HEK293 (cell line): ENCODE data around the gene RNMT.
A peak's percentile ranks its signal among the peaks of the same experiment; 100 is the strongest.

Source experiments
- CTCF ChIA-PET: fragments of 350-600 bp; formaldehyde crosslinking; extraction: SDS; loops from one replicate; lab custom pipeline; 2021; ENCODE audit warnings: antibody characterized with exemption; lab: Yijun Ruan, JAX
- POLR2A ChIA-PET: fragments of 300-600 bp; formaldehyde crosslinking; extraction: SDS; loops from one replicate; lab custom pipeline; 2020; ENCODE audit warnings: antibody characterized with exemption, inconsistent platforms; lab: Yijun Ruan, JAX
- H3K27ac ChIP-seq: fragments of 200-500 bp; sonication (Bioruptor generic); 2 replicates; pipeline ENCODE4 v1.5.1; 2014; ENCODE audit warnings: low read depth, low read length, control low read depth, inconsistent platforms; ENCODE audit errors: extremely low read depth
- H3K36me3 ChIP-seq, 2 experiments: fragments of 200-500 bp in 1 of 2; sonication (Bioruptor generic) in 1 of 2; 1 replicate in 1 of 2; 2 replicates in 1 of 2; pipeline ENCODE4 v1.5.1; 2014 to 2017; ENCODE audit warnings: inconsistent platforms in 2 of 2, low read length in 2 of 2; ENCODE audit not compliant: control insufficient read depth in 2 of 2, insufficient read depth in 1 of 2
- H3K4me1 ChIP-seq: fragments of 200-500 bp; sonication (Bioruptor generic); 2 replicates; pipeline ENCODE4 v1.5.1; 2014; ENCODE audit warnings: mild to moderate bottlenecking, low read length, inconsistent platforms; ENCODE audit not compliant: control insufficient read depth, insufficient read depth
- H3K4me3 ChIP-seq: 2 replicates; pipeline ENCODE4 v1.5.1; 2011; ENCODE audit warnings: low read depth, mild to moderate bottlenecking, control low read depth, low read length, moderate library complexity
- H3K9me3 ChIP-seq: fragments of 200-500 bp; sonication (Bioruptor generic); 2 replicates; pipeline ENCODE4 v1.5.1; 2014; ENCODE audit warnings: low read depth, low read length, inconsistent platforms; ENCODE audit not compliant: control insufficient read depth, insufficient read depth
- EGR2 ChIP-seq: fragments of 450-650 bp; formaldehyde crosslinking; IDR thresholded peaks from 2 replicates; pipeline ENCODE4 v1.5.1; 2016; ENCODE audit warnings: low read depth, missing biosample characterization, missing genetic modification characterization
- GLI4 ChIP-seq: fragments of 450-650 bp; formaldehyde crosslinking; IDR thresholded peaks from 2 replicates; pipeline ENCODE4 v1.5.1; 2016; ENCODE audit warnings: missing biosample characterization, missing genetic modification characterization
- HIC1 ChIP-seq: fragments of 450-650 bp; formaldehyde crosslinking; IDR thresholded peaks from 2 replicates; pipeline ENCODE4 v1.5.1; 2016; ENCODE audit warnings: missing biosample characterization, missing genetic modification characterization
- IKZF3 ChIP-seq: fragments of 450-650 bp; IDR thresholded peaks from 2 replicates; pipeline ENCODE4 v1.5.0; 2018; ENCODE audit warnings: missing biosample characterization, mild to moderate bottlenecking, missing genetic modification characterization, moderate library complexity
- KLF9 ChIP-seq: fragments of 450-650 bp; formaldehyde crosslinking; IDR thresholded peaks from 2 replicates; pipeline ENCODE4 v1.5.1; 2016; ENCODE audit warnings: missing biosample characterization, missing genetic modification characterization, low read depth
- MZF1 ChIP-seq: fragments of 450-650 bp; formaldehyde crosslinking; IDR thresholded peaks from 2 replicates; pipeline ENCODE4 v1.5.1; 2017; ENCODE audit warnings: missing biosample characterization, missing genetic modification characterization, borderline replicate concordance
- PRDM4 ChIP-seq: fragments of 450-650 bp; formaldehyde crosslinking; IDR thresholded peaks from 2 replicates; pipeline ENCODE4 v1.5.1; 2017; ENCODE audit warnings: missing biosample characterization, missing genetic modification characterization
- PRDM6 ChIP-seq: fragments of 450-650 bp; formaldehyde crosslinking; IDR thresholded peaks from 2 replicates; pipeline ENCODE4 v1.5.1; 2017; ENCODE audit warnings: missing biosample characterization, missing genetic modification characterization
- SETDB1 ChIP-seq: IDR thresholded peaks from one replicate; pipeline ENCODE4 v1.6.1; 2017; ENCODE audit warnings: mild to moderate bottlenecking, low read length, moderate library complexity, mixed read lengths; ENCODE audit not compliant: insufficient read length
- SP3 ChIP-seq: fragments of 450-650 bp; formaldehyde crosslinking; IDR thresholded peaks from 2 replicates; pipeline ENCODE4 v1.5.1; 2016; ENCODE audit warnings: missing biosample characterization, missing genetic modification characterization
- TSHZ1 ChIP-seq: fragments of 450-650 bp; formaldehyde crosslinking; IDR thresholded peaks from 2 replicates; pipeline ENCODE4 v1.5.1; 2016; ENCODE audit warnings: missing biosample characterization, missing genetic modification characterization, borderline replicate concordance
- ZBTB21 ChIP-seq: fragments of 450-650 bp; formaldehyde crosslinking; IDR thresholded peaks from 2 replicates; pipeline ENCODE4 v1.5.1; 2017; ENCODE audit warnings: missing biosample characterization, missing genetic modification characterization
- ZNF155 ChIP-seq: fragments of 450-650 bp; formaldehyde crosslinking; IDR thresholded peaks from 2 replicates; pipeline ENCODE4 v1.5.1; 2016; ENCODE audit warnings: missing biosample characterization, missing genetic modification characterization
- ZNF169 ChIP-seq: fragments of 450-650 bp; formaldehyde crosslinking; IDR thresholded peaks from 2 replicates; pipeline ENCODE4 v1.5.1; 2016; ENCODE audit warnings: missing biosample characterization, missing genetic modification characterization
- ZNF174 ChIP-seq: fragments of 450-650 bp; formaldehyde crosslinking; IDR thresholded peaks from 2 replicates; pipeline ENCODE4 v1.5.0; 2017; ENCODE audit warnings: missing biosample characterization, mild to moderate bottlenecking, missing genetic modification characterization
- ZNF221 ChIP-seq: fragments of 450-650 bp; formaldehyde crosslinking; IDR thresholded peaks from 2 replicates; pipeline ENCODE4 v1.5.1; 2017; ENCODE audit warnings: missing biosample characterization, missing genetic modification characterization, borderline replicate concordance
- ZNF366 ChIP-seq: fragments of 450-650 bp; formaldehyde crosslinking; conservative IDR thresholded peaks from 2 replicates; pipeline ENCODE4 v1.5.1; 2016; ENCODE audit warnings: missing biosample characterization, missing genetic modification characterization
- ZNF394 ChIP-seq: fragments of 450-650 bp; formaldehyde crosslinking; IDR thresholded peaks from 2 replicates; pipeline ENCODE4 v1.5.1; 2016; ENCODE audit warnings: missing biosample characterization, missing genetic modification characterization, mild to moderate bottlenecking, moderate library complexity, borderline replicate concordance
- ZNF501 ChIP-seq: fragments of 450-650 bp; formaldehyde crosslinking; IDR thresholded peaks from 2 replicates; pipeline ENCODE4 v1.5.1; 2016; ENCODE audit warnings: missing biosample characterization, missing genetic modification characterization
- ZNF510 ChIP-seq: fragments of 450-650 bp; formaldehyde crosslinking; IDR thresholded peaks from 2 replicates; pipeline ENCODE4 v1.5.1; 2018; ENCODE audit warnings: mild to moderate bottlenecking, missing genetic modification characterization, missing biosample characterization; ENCODE audit not compliant: insufficient replicate concordance
- ZNF555 ChIP-seq: fragments of 450-650 bp; formaldehyde crosslinking; conservative IDR thresholded peaks from 2 replicates; pipeline ENCODE4 v1.5.1; 2017; ENCODE audit warnings: missing biosample characterization, mild to moderate bottlenecking, missing genetic modification characterization, inconsistent platforms
- ZNF571 ChIP-seq: fragments of 450-650 bp; formaldehyde crosslinking; IDR thresholded peaks from 2 replicates; pipeline ENCODE4 v1.5.0; 2017; ENCODE audit warnings: missing biosample characterization, missing genetic modification characterization
- ZNF654 ChIP-seq: fragments of 450-650 bp; formaldehyde crosslinking; IDR thresholded peaks from 2 replicates; pipeline ENCODE4 v1.5.1; 2016; ENCODE audit warnings: low read depth, missing biosample characterization, missing genetic modification characterization
- ZSCAN18 ChIP-seq: fragments of 450-650 bp; formaldehyde crosslinking; IDR thresholded peaks from 2 replicates; pipeline ENCODE4 v1.5.1; 2016; ENCODE audit warnings: missing biosample characterization, missing genetic modification characterization

Gene RNMT

GRCh38 chr18:13726232-13726971 is at the start of gene RNMT, which contains the start of gene FAM210A:
TSS of gene RNMT (plus strand) at chr18:13726673. CDS start at chr18:13731518, 4,845 bp downstream.
TSS of gene FAM210A (minus strand) at chr18:13726558. CDS start at chr18:13682077, 44,481 bp downstream.
- Histone ChIP-seq H3K36me3 (peaks cover under 1 to 3% of the 10 kb centered on the region in 2 experiments; a peak in 2 of 3 replicates), H3K27ac (peak within 1 kb of the TSS; percentile 71), H3K4me3 (peak within 1 kb of the TSS; percentile 97), H3K9me3 (no peaks in the 10 kb centered on the region), H3K4me1 (peaks cover 11% of the 10 kb centered on the region; the same call in 1 of the 2 replicates)
- ChIA-PET CTCF (interaction anchor here (0.6 to 1.4 kb wide), 4 partner anchors 14 to 98 kb away, joined by 3 to 5 read pairs (median 4); partner anchors contain the start of gene MC5R), POLR2A (interaction anchor here (0.6 to 2.1 kb wide), 8 partner anchors 10 to 1745 kb away, joined by 3 to 9 read pairs (median 4); partner anchors contain the start of genes AFG3L2, CEP192 and IMPA2)
- TF ChIP-seq ZSCAN18 (peak; percentile 16; the same call in 1 of the 2 replicates), IKZF3 (tag by site-specific recombination) (no peak), ZNF221 (tag by site-specific recombination) (no peak), ZNF501 (tag by site-specific recombination) (peak; percentile 64), ZNF510 (tag by site-specific recombination) (no peak), PRDM4 (tag by site-specific recombination) (no peak), GLI4 (tag by site-specific recombination) (no peak), ZNF155 (tag by site-specific recombination) (no peak), SETDB1 (no peak), TSHZ1 (tag by site-specific recombination) (0 out of 2 replicates have a peak, but pooled peaks have one; percentile 7), ZNF169 (tag by site-specific recombination) (no peak), HIC1 (tag by site-specific recombination) (peak; percentile 82; the same call in 1 of the 2 replicates), ZNF555 (tag by site-specific recombination) (no peak), KLF9 (tag by site-specific recombination) (peak; percentile 94), EGR2 (peak; percentile 75), ZNF366 (tag by site-specific recombination) (no peak), ZNF174 (tag by site-specific recombination) (no peak), SP3 (tag by site-specific recombination) (peak; percentile 83), ZBTB21 (tag by site-specific recombination) (peak; percentile 86), ZNF654 (tag by site-specific recombination) (no peak), ZNF394 (tag by site-specific recombination) (peak; percentile 91), ZNF571 (tag by site-specific recombination) (no peak), MZF1 (no peak), PRDM6 (tag by site-specific recombination) (no peak)
